Lung (tissue), 13 donors: ENCODE results near the gene ENTPD2. TPM values are rescaled to one million over a fixed set of nuclear protein-coding genes. Genes with fewer than 3 reads are reported as not detected.

Source experiments
- ATAC-seq: fragments of 200-7000 bp; cut with Tn5 transposase; one replicate; pipeline ENCODE4 v1.9.1; 2020; ENCODE audit warnings: moderate number of reproducible peaks; ENCODE audit not compliant: insufficient read depth, low FRiP score
- DNase-seq, 3 donors: peaks; one replicate each; pipeline ENCODE4 v3.0.0-alpha.2; 2013 to 2017
- H3K27ac ChIP-seq, 2 donors: one replicate each; pipeline ENCODE4 v1.5.1; 2013; ENCODE audit warnings: mild to moderate bottlenecking in 2 of 2, moderate library complexity in 2 of 2, control low read depth in 1 of 2, inconsistent platforms in 1 of 2, low read depth in 1 of 2, low read length in 1 of 2
- H3K27me3 ChIP-seq, 3 donors: one replicate each; pipeline ENCODE4 v1.5.1; 2013; ENCODE audit warnings: low read length in 2 of 3; ENCODE audit not compliant: control insufficient read depth in 3 of 3, insufficient read depth in 3 of 3
- H3K36me3 ChIP-seq, 4 donors: one replicate each; pipeline ENCODE4 v1.5.1; 2013; ENCODE audit warnings: low read length in 4 of 4, mild to moderate bottlenecking in 1 of 4, moderate library complexity in 1 of 4; ENCODE audit not compliant: control insufficient read depth in 4 of 4, insufficient read depth in 4 of 4
- H3K4me1 ChIP-seq, 5 donors: one replicate each; pipeline ENCODE4 v1.5.1; 2013; ENCODE audit warnings: low read length in 5 of 5, mild to moderate bottlenecking in 2 of 5, moderate library complexity in 1 of 5; ENCODE audit not compliant: control insufficient read depth in 5 of 5, insufficient read depth in 5 of 5
- H3K4me3 ChIP-seq: one replicate; pipeline ENCODE4 v1.5.1; 2013; ENCODE audit warnings: mild to moderate bottlenecking, control low read depth, moderate library complexity
- H3K9ac ChIP-seq, 2 donors: one replicate each; pipeline ENCODE4 v1.5.1; 2013; ENCODE audit warnings: low read length in 2 of 2, control low read depth in 1 of 2; ENCODE audit not compliant: insufficient read depth in 1 of 2
- H3K9me3 ChIP-seq, 4 donors: one replicate each; pipeline ENCODE4 v1.5.1; 2013; ENCODE audit warnings: low read length in 3 of 4, mild to moderate bottlenecking in 1 of 4, moderate library complexity in 1 of 4; ENCODE audit not compliant: control insufficient read depth in 4 of 4, insufficient read depth in 3 of 4
- CTCF ChIP-seq: IDR thresholded peaks from 2 replicates; pipeline ENCODE4 v1.5.1; 2012; ENCODE audit warnings: mild to moderate bottlenecking; ENCODE audit errors: control extremely low read depth, extremely low read depth
- WGBS, 2 donors: extraction: QIAGEN DNeasy Blood & Tissue Kit; methylation state at CpG; one replicate each; pipeline ENCODE4 v1.1.7; 2013; 5-methylcytosine and 5-hydroxymethylcytosine counted together
- polyA plus RNA-seq, 2 donors: library from polyadenylated mRNA; stranded (reverse); fragments of 200-250 nt; gene quantifications; one replicate each; pipeline ENCODE4 v1.2.1, GENCODE V29; 2013
- small RNA-seq: library from RNA; depleted of rRNA; stranded (forward); fragments of <200 nt; gene quantifications from one replicate; pipeline ENCODE3, GENCODE V24; 2014; ENCODE audit warnings: low replicate concordance
- total RNA-seq, 2 donors: library from RNA; depleted of rRNA in 1 of 2; stranded (reverse); fragments of >200 nt in 1 of 2; gene quantifications; one replicate each; pipeline ENCODE4 v1.2.1, GENCODE V29; 2014 to 2021
- donor health status: control.
- donor health status: control.
- donor health status: Bipolar disorder and iron deficiency.
- donor health status: healthy.
- donor health status: DM: yes; HTN: yes; CAD: no.

The ENTPD2 gene
- total and polyA plus RNA-seq, 4 donors, result 0.39 to 3.2 (median 1.2) TPM

GRCh38 chr9:137000177-137000930 lies 53.5 kb downstream of the ENTPD2 start:
- peak in 1 of 3 donors; percentile 54 for DNase-seq
- Histone ChIP-seq H3K27me3 (no peaks in the 10 kb centered on the region), H3K4me1 (peaks cover 0 to 22% (median 11%) of the 10 kb centered on the region in 5 donors), H3K9ac (no peak overlapping the region), H3K9me3 (peaks cover 0 to 2% (median 0%) of the 10 kb centered on the region in 4 donors), H3K4me3 (no peak overlapping the region), H3K27ac (no peak overlapping the region), H3K36me3 (no peaks in the 10 kb centered on the region)
- TF ChIP-seq CTCF, result no peak
- ATAC-seq, result no peak
- 36 to 54% methylated on average over 10 of the region's 10 CpGs for WGBS, 2 donors

Small RNAs within 50 kb of the gene (small RNA-seq; reads per million reads assigned to genes)
- gene RF00153, result not detected

Other genes starting within 250 kb of the ENTPD2 start
Only the 30 nearest of the 37 such genes appear.
- gene EDF1, start 187.8 kb downstream of the ENTPD2 start, total RNA-seq, result 100 to 1,000 TPM; 283 to 298 TPM
- 100 to 1,000 TPM; 308 to 670 TPM for gene EDF1, start 187.8 kb downstream of the ENTPD2 start, polyA plus RNA-seq
- gene TRAF2, start 167.5 kb downstream of the ENTPD2 start, total RNA-seq, result 10 to 100 TPM; 17.2 to 19.1 TPM
- gene TRAF2, start 167.5 kb downstream of the ENTPD2 start, polyA plus RNA-seq, result 10 to 100 TPM; 11.3 to 13.2 TPM
- 100 to 1,000 TPM in 1 of 2 donors, 10 to 100 TPM in 1; 56.6 to 118 TPM for gene FBXW5, start 109.3 kb downstream of the ENTPD2 start, total RNA-seq
- 100 to 1,000 TPM in 1 of 2 donors, 10 to 100 TPM in 1; 89.1 to 109 TPM for gene FBXW5, start 109.3 kb downstream of the ENTPD2 start, polyA plus RNA-seq
- gene C8G, start 108.8 kb downstream of the ENTPD2 start, total RNA-seq, result 1 to 10 TPM in 1 of 2 donors, not detected in 1; 2.1 TPM
- 1 to 10 TPM in 1 of 2 donors, under 1 TPM in 1; 0.90 to 1.4 TPM for gene C8G, start 108.8 kb downstream of the ENTPD2 start, polyA plus RNA-seq
- gene LCN12, start 101.8 kb downstream of the ENTPD2 start, total RNA-seq, result 1 to 10 TPM; 4.1 to 6.3 TPM
- gene LCN12, start 101.8 kb downstream of the ENTPD2 start, polyA plus RNA-seq, result 1 to 10 TPM in 1 of 2 donors, under 1 TPM in 1; 0.35 to 2.4 TPM
- 100 to 1,000 TPM in 1 of 2 donors, 10 to 100 TPM in 1; 29.5 to 159 TPM for gene PTGDS, start 76.6 kb downstream of the ENTPD2 start, total RNA-seq
- 100 to 1,000 TPM in 1 of 2 donors, 10 to 100 TPM in 1; 19.4 to 158 TPM for gene PTGDS, start 76.6 kb downstream of the ENTPD2 start, polyA plus RNA-seq
- 1 to 10 TPM in 1 of 2 donors, under 1 TPM in 1; 0.28 to 2.5 TPM for gene LCNL1, start 71.1 kb downstream of the ENTPD2 start, total RNA-seq
- 1 to 10 TPM in 1 of 2 donors, under 1 TPM in 1; 0.15 to 2.7 TPM for gene LCNL1, start 71.1 kb downstream of the ENTPD2 start, polyA plus RNA-seq
- gene PAXX, start 61.6 kb downstream of the ENTPD2 start, total RNA-seq, result 10 to 100 TPM; 16.6 to 58.1 TPM
- 100 to 1,000 TPM in 1 of 2 donors, 10 to 100 TPM in 1; 60.7 to 172 TPM for gene PAXX, start 61.6 kb downstream of the ENTPD2 start, polyA plus RNA-seq
- gene CLIC3, start 57.5 kb downstream of the ENTPD2 start, total RNA-seq, result 100 to 1,000 TPM in 1 of 2 donors, 10 to 100 TPM in 1; 72.0 to 115 TPM
- 10 to 100 TPM; 17.2 to 90.2 TPM for gene CLIC3, start 57.5 kb downstream of the ENTPD2 start, polyA plus RNA-seq
- gene ABCA2, start 25.8 kb downstream of the ENTPD2 start, total RNA-seq, result 10 to 100 TPM; 13.4 to 39.0 TPM
- gene ABCA2, start 25.8 kb downstream of the ENTPD2 start, polyA plus RNA-seq, result 10 to 100 TPM; 14.8 to 18.1 TPM
- 1 to 10 TPM in 1 of 2 donors, under 1 TPM in 1; 0.37 to 1.0 TPM for gene FUT7, start 22.0 kb downstream of the ENTPD2 start, total RNA-seq
- 1 to 10 TPM in 1 of 2 donors, under 1 TPM in 1; 0.45 to 5.5 TPM for gene FUT7, start 22.0 kb downstream of the ENTPD2 start, polyA plus RNA-seq
- 10 to 100 TPM; 28.7 to 99.3 TPM for gene NPDC1, start 7.9 kb downstream of the ENTPD2 start, total RNA-seq
- gene NPDC1, start 7.9 kb downstream of the ENTPD2 start, polyA plus RNA-seq, result 10 to 100 TPM; 49.0 to 87.5 TPM
- 1 to 10 TPM; 1.4 to 1.7 TPM for gene SAPCD2, start 16.5 kb upstream of the ENTPD2 start, total RNA-seq
- gene SAPCD2, start 16.5 kb upstream of the ENTPD2 start, polyA plus RNA-seq, result 1 to 10 TPM; 1.3 to 2.1 TPM
- 10 to 100 TPM; 12.2 to 35.5 TPM for gene UAP1L1, start 23.5 kb upstream of the ENTPD2 start, total RNA-seq
- 10 to 100 TPM; 14.5 to 19.7 TPM for gene UAP1L1, start 23.5 kb upstream of the ENTPD2 start, polyA plus RNA-seq
- gene MAN1B1, start 32.9 kb upstream of the ENTPD2 start, total RNA-seq, result 10 to 100 TPM; 56.7 to 70.9 TPM
- gene MAN1B1, start 32.9 kb upstream of the ENTPD2 start, polyA plus RNA-seq, result 10 to 100 TPM; 40.3 to 56.9 TPM
- 100 to 1,000 TPM in 1 of 2 donors, 10 to 100 TPM in 1; 48.0 to 236 TPM for gene DPP7, start 60.7 kb upstream of the ENTPD2 start, total RNA-seq
- gene DPP7, start 60.7 kb upstream of the ENTPD2 start, polyA plus RNA-seq, result 100 to 1,000 TPM; 220 to 436 TPM
- gene GRIN1, start 85.1 kb upstream of the ENTPD2 start, total RNA-seq, result under 1 TPM; 0.06 to 0.49 TPM
- under 1 TPM; 0.18 to 0.51 TPM for gene GRIN1, start 85.1 kb upstream of the ENTPD2 start, polyA plus RNA-seq
- gene LRRC26, start 116.0 kb upstream of the ENTPD2 start, total RNA-seq, result 1 to 10 TPM in 1 of 2 donors, under 1 TPM in 1; 0.77 to 5.2 TPM
- under 1 TPM; 0.12 to 0.37 TPM for gene LRRC26, start 116.0 kb upstream of the ENTPD2 start, polyA plus RNA-seq
- not detected for gene TMEM210, start 118.0 kb upstream of the ENTPD2 start, total RNA-seq
- not detected for gene TMEM210, start 118.0 kb upstream of the ENTPD2 start, polyA plus RNA-seq
- gene ANAPC2, start 134.5 kb upstream of the ENTPD2 start, total RNA-seq, result 10 to 100 TPM; 31.9 to 60.9 TPM
- 10 to 100 TPM; 32.3 to 50.0 TPM for gene ANAPC2, start 134.5 kb upstream of the ENTPD2 start, polyA plus RNA-seq
- gene SSNA1, start 134.6 kb upstream of the ENTPD2 start, total RNA-seq, result 10 to 100 TPM; 40.8 to 87.0 TPM
- gene SSNA1, start 134.6 kb upstream of the ENTPD2 start, polyA plus RNA-seq, result 100 to 1,000 TPM; 114 to 144 TPM
- gene TPRN, start 146.7 kb upstream of the ENTPD2 start, total RNA-seq, result 10 to 100 TPM in 1 of 2 donors, 1 to 10 TPM in 1; 8.9 to 30.6 TPM
- 10 to 100 TPM; 12.6 to 18.3 TPM for gene TPRN, start 146.7 kb upstream of the ENTPD2 start, polyA plus RNA-seq
- 10 to 100 TPM; 26.0 to 35.8 TPM for gene TMEM203, start 151.6 kb upstream of the ENTPD2 start, total RNA-seq
- 10 to 100 TPM; 31.8 to 39.3 TPM for gene TMEM203, start 151.6 kb upstream of the ENTPD2 start, polyA plus RNA-seq
- gene NDOR1, start 151.6 kb upstream of the ENTPD2 start, total RNA-seq, result 10 to 100 TPM in 1 of 2 donors, 1 to 10 TPM in 1; 4.5 to 22.0 TPM
- 10 to 100 TPM; 11.8 to 12.2 TPM for gene NDOR1, start 151.6 kb upstream of the ENTPD2 start, polyA plus RNA-seq
- 1 to 10 TPM; 1.7 to 7.5 TPM for gene RNF208, start 168.2 kb upstream of the ENTPD2 start, total RNA-seq
- gene RNF208, start 168.2 kb upstream of the ENTPD2 start, polyA plus RNA-seq, result 10 to 100 TPM in 1 of 2 donors, 1 to 10 TPM in 1; 3.1 to 12.0 TPM
- gene CYSRT1, start 171.1 kb upstream of the ENTPD2 start, total RNA-seq, result under 1 TPM in 1 of 2 donors, not detected in 1; 0.92 TPM
- gene CYSRT1, start 171.1 kb upstream of the ENTPD2 start, polyA plus RNA-seq, result 1 to 10 TPM in 1 of 2 donors, under 1 TPM in 1; 0.70 to 2.7 TPM
- gene RNF224, start 173.4 kb upstream of the ENTPD2 start, total RNA-seq, result 1 to 10 TPM in 1 of 2 donors, under 1 TPM in 1; 0.52 to 1.1 TPM
- gene RNF224, start 173.4 kb upstream of the ENTPD2 start, polyA plus RNA-seq, result 1 to 10 TPM in 1 of 2 donors, under 1 TPM in 1; 0.24 to 1.1 TPM
- under 1 TPM in 1 of 2 donors, not detected in 1; 0.65 TPM for gene SLC34A3, start 176.8 kb upstream of the ENTPD2 start, total RNA-seq
- gene SLC34A3, start 176.8 kb upstream of the ENTPD2 start, polyA plus RNA-seq, result under 1 TPM; 0.03 to 0.12 TPM
- 100 to 1,000 TPM; 163 to 505 TPM for gene TUBB4B, start 187.2 kb upstream of the ENTPD2 start, total RNA-seq
- 100 to 1,000 TPM; 326 to 338 TPM for gene TUBB4B, start 187.2 kb upstream of the ENTPD2 start, polyA plus RNA-seq
- gene STPG3, start 197.2 kb upstream of the ENTPD2 start, total RNA-seq, result not detected
- gene STPG3, start 197.2 kb upstream of the ENTPD2 start, polyA plus RNA-seq, result under 1 TPM in 1 of 2 donors, not detected in 1; 0.18 TPM